GM23338 (cell line): ENCODE data around the gene SLC35D1. TPM values are rescaled to one million over a fixed set of nuclear protein-coding genes. Genes with fewer than 3 reads are reported as not detected.

Source experiments
- ATAC-seq: fragments of 200-7000 bp; cut with Tn5 transposase; 3 replicates; pipeline ENCODE4 v1.9.1; 2020
- DNase-seq: peaks from one replicate; pipeline ENCODE4 v3.0.0-alpha.2; 2015; ENCODE audit warnings: low spot score
- H2AFZ ChIP-seq: fragments of 200-600 bp; sonication (generic); 2 replicates; pipeline ENCODE4 v1.8.0; 2016; ENCODE audit warnings: antibody characterized with exemption, mild to moderate bottlenecking, moderate library complexity
- H3F3A ChIP-seq: fragments of 200-600 bp; sonication (generic); replicated peaks from 2 replicates; pipeline ENCODE4 v1.8.0; 2017; ENCODE audit warnings: antibody characterized with exemption, mixed run types, low read depth
- H3K27ac ChIP-seq: fragments of 200-600 bp; sonication (generic); 2 replicates; pipeline ENCODE4 v1.6.1; 2016; ENCODE audit warnings: low read depth
- H3K27me3 ChIP-seq: fragments of 200-600 bp; sonication (generic); 2 replicates; pipeline ENCODE4 v1.8.0; 2016; ENCODE audit warnings: mild to moderate bottlenecking, mixed run types, moderate library complexity; ENCODE audit not compliant: insufficient read depth
- H3K36me3 ChIP-seq: fragments of 200-600 bp; sonication (generic); 2 replicates; pipeline ENCODE4 v1.8.0; 2016; ENCODE audit warnings: mild to moderate bottlenecking; ENCODE audit not compliant: insufficient read depth
- H3K4me1 ChIP-seq: fragments of 200-600 bp; sonication (generic); 2 replicates; pipeline ENCODE4 v1.8.0; 2016; ENCODE audit warnings: mild to moderate bottlenecking, moderate library complexity; ENCODE audit not compliant: insufficient read depth
- H3K4me2 ChIP-seq: fragments of 200-600 bp; sonication (generic); 2 replicates; pipeline ENCODE4 v1.7.1; 2017; ENCODE audit warnings: mixed run types
- H3K4me3 ChIP-seq: fragments of 200-600 bp; sonication (generic); 2 replicates; pipeline ENCODE4 v1.6.1; 2016; ENCODE audit warnings: mixed run types
- H3K79me2 ChIP-seq: fragments of 200-600 bp; sonication (generic); replicated peaks from 2 replicates; pipeline ENCODE4 v1.8.0; 2017; ENCODE audit warnings: mild to moderate bottlenecking; ENCODE audit not compliant: insufficient read depth
- H3K9me2 ChIP-seq: fragments of 200-600 bp; sonication (generic); 2 replicates; pipeline ENCODE4 v1.8.0; 2017; ENCODE audit not compliant: insufficient read depth
- H4K20me1 ChIP-seq: fragments of 200-600 bp; sonication (generic); replicated peaks from 2 replicates; pipeline ENCODE4 v1.8.0; 2017; ENCODE audit warnings: mild to moderate bottlenecking; ENCODE audit not compliant: insufficient read depth
- H3K27ac Mint-ChIP-seq: 2 replicates; pipeline ENCODE4 v1.8.0; 2020; ENCODE audit warnings: inconsistent platforms, mild to moderate bottlenecking, moderate library complexity, mixed read lengths
- H3K27me3 Mint-ChIP-seq: 3 replicates; pipeline ENCODE4 v1.8.0; 2022; ENCODE audit warnings: low read depth, mild to moderate bottlenecking, moderate library complexity, mixed read lengths, inconsistent platforms; ENCODE audit not compliant: insufficient read depth, poor library complexity
- H3K36me3 Mint-ChIP-seq: 3 replicates; pipeline ENCODE4 v1.8.0; 2021; ENCODE audit warnings: low read depth, mild to moderate bottlenecking, inconsistent platforms, moderate library complexity, mixed read lengths
- H3K4me1 Mint-ChIP-seq: 3 replicates; pipeline ENCODE4 v1.8.0; 2020; ENCODE audit warnings: mild to moderate bottlenecking, inconsistent platforms, mixed read lengths
- H3K4me3 Mint-ChIP-seq: 3 replicates; pipeline ENCODE4 v1.8.0; 2021; ENCODE audit warnings: moderate library complexity, mild to moderate bottlenecking, inconsistent platforms, mixed read lengths
- H3K9me3 Mint-ChIP-seq: 3 replicates; pipeline ENCODE4 v1.8.0; 2020; ENCODE audit warnings: moderate library complexity, mild to moderate bottlenecking, inconsistent platforms, mixed read lengths
- CREB1 ChIP-seq: fragments of 250-450 bp; sonication (Bioruptor Pico); IDR thresholded peaks from 2 replicates; pipeline ENCODE4 v1.5.0; 2020; ENCODE audit warnings: low read depth, mild to moderate bottlenecking, moderate library complexity
- CTCF ChIP-seq, 2 experiments: fragments of 200-600 bp in 1 of 2; sonication (generic) in 1 of 2; conservative IDR thresholded peaks; 2 replicates each; pipeline versions ENCODE4 v1.5.1 to v1.6.1; 2016 to 2017; ENCODE audit warnings: antibody characterized with exemption in 2 of 2, low read depth in 2 of 2, mild to moderate bottlenecking in 2 of 2, moderate library complexity in 1 of 2
- ETS1 ChIP-seq: IDR thresholded peaks from 2 replicates; pipeline ENCODE4 v1.6.1; 2016; ENCODE audit warnings: antibody characterized with exemption
- EZH2 ChIP-seq: fragments of 200-600 bp; sonication (generic); IDR thresholded peaks from one replicate; pipeline ENCODE4 v1.8.0; 2017; ENCODE audit warnings: antibody characterized with exemption, mild to moderate bottlenecking, low read depth; ENCODE audit not compliant: unreplicated experiment
- EZH2phosphoT487 ChIP-seq: fragments of 200-600 bp; sonication (generic); IDR thresholded peaks from one replicate; pipeline ENCODE4 v1.8.1; 2018; ENCODE audit warnings: antibody characterized with exemption; ENCODE audit not compliant: unreplicated experiment
- JUNB ChIP-seq: IDR thresholded peaks from one replicate; pipeline ENCODE4 v1.6.1; 2016; ENCODE audit warnings: antibody characterized with exemption; ENCODE audit not compliant: unreplicated experiment
- NANOG ChIP-seq: IDR thresholded peaks from 2 replicates; pipeline ENCODE4 v1.6.1; 2016; ENCODE audit warnings: antibody characterized with exemption, borderline replicate concordance
- POLR2AphosphoS5 ChIP-seq: IDR thresholded peaks from 2 replicates; pipeline ENCODE4 v1.6.1; 2016; ENCODE audit warnings: antibody characterized with exemption, low read depth
- STAT1 ChIP-seq: IDR thresholded peaks from one replicate; pipeline ENCODE4 v1.6.1; 2016; ENCODE audit warnings: antibody characterized with exemption; ENCODE audit not compliant: unreplicated experiment
- ZNF114 ChIP-seq: fragments of 250-450 bp; sonication (Bioruptor Pico); IDR thresholded peaks from 2 replicates; pipeline ENCODE4 v1.5.0; 2020; ENCODE audit warnings: mild to moderate bottlenecking, moderate library complexity
- ZNF331 ChIP-seq: fragments of 250-450 bp; sonication (Bioruptor Pico); IDR thresholded peaks from 2 replicates; pipeline ENCODE4 v1.5.0; 2020; ENCODE audit warnings: low read depth, mild to moderate bottlenecking, moderate library complexity
- ZNF462 ChIP-seq: fragments of 250-450 bp; sonication (Bioruptor Pico); IDR thresholded peaks from 2 replicates; pipeline ENCODE4 v1.5.0; 2020; ENCODE audit warnings: mild to moderate bottlenecking, moderate library complexity
- polyA plus RNA-seq: library from polyadenylated mRNA; unstranded; fragments of >200 nt; fragmentation: Nextera tagmentation; extraction: Ambion mirVana; gene quantifications from 2 replicates; pipeline ENCODE4 v1.2.1, GENCODE V29; 2016
- total RNA-seq: library from RNA; depleted of rRNA; stranded (reverse); fragments of >200 nt; shearing (Covaris generic); gene quantifications from 2 replicates; pipeline ENCODE4 v1.2.3, GENCODE V29; 2014

The SLC35D1 gene
- total and polyA plus RNA-seq, 2 experiments from 2014 or later, result 0.68 to 2.8 TPM

GRCh38 chr1:67094191-67094590, 40.2 kb upstream of the SLC35D1 start:
- DNase-seq, result no peak
- Histone ChIP-seq H4K20me1 (no peaks in the 10 kb centered on the region), H3K4me1 (no peaks in the 10 kb centered on the region), H2AFZ (no peak overlapping the region), H3K79me2 (no peaks in the 10 kb centered on the region), H3K4me2 (no peak overlapping the region), H3K9me2 (no peaks in the 10 kb centered on the region), H3K4me3 (no peak overlapping the region), H3F3A (no peaks in the 10 kb centered on the region), H3K27ac (no peak overlapping the region), H3K36me3 (no peaks in the 10 kb centered on the region), H3K27me3 (no peaks in the 10 kb centered on the region)
- Mint-ChIP-seq H3K4me3 (no peak overlapping the region), H3K9me3 (no peaks in the 10 kb centered on the region), H3K36me3 (no peaks in the 10 kb centered on the region), H3K4me1 (peaks cover 9% of the 10 kb centered on the region), H3K27me3 (peaks cover 2% of the 10 kb centered on the region), H3K27ac (no peak overlapping the region)
- no peak for ATAC-seq
- no peak for TF ChIP-seq JUNB
- TF ChIP-seq ETS1, result no peak
- no peak for TF ChIP-seq EZH2phosphoT487
- no peak for TF ChIP-seq EZH2
- no peak for TF ChIP-seq ZNF114 (CRISPR knock-in tag)
- no peak for TF ChIP-seq CREB1 (CRISPR knock-in tag)
- no peak for TF ChIP-seq POLR2AphosphoS5
- no peak for TF ChIP-seq ZNF331 (CRISPR knock-in tag)
- no peak for TF ChIP-seq STAT1
- no peak for TF ChIP-seq CTCF (conservative IDR thresholded peaks at IDR 0.05; ENCODE audit: low read depth in 2 of 2)

- 0 out of 3 replicates have a peak, but pooled peaks cover 2% of the 10 kb centered on the region for H3K4me1 Mint-ChIP-seq
- Histone ChIP-seq H4K20me1 (no peaks in the 10 kb centered on the region), H3K27me3 (no peaks in the 10 kb centered on the region), H3K4me1 (no peaks in the 10 kb centered on the region; the same call in 1 of the 2 replicates), H3K79me2 (no peaks in the 10 kb centered on the region), H3K4me3 (no peak overlapping the region), H3K36me3 (no peaks in the 10 kb centered on the region), H3K4me2 (no peak overlapping the region), H3K9me2 (no peaks in the 10 kb centered on the region), H2AFZ (no peak overlapping the region), H3F3A (no peaks in the 10 kb centered on the region), H3K27ac (no peak overlapping the region)
- H3K27ac Mint-ChIP-seq, result no peak overlapping the region
- H3K27me3 Mint-ChIP-seq, result peaks cover 2% of the 10 kb centered on the region
- no peak overlapping the region for H3K4me3 Mint-ChIP-seq
- peaks cover 4% of the 10 kb centered on the region; the same call in 2 of the 3 replicates for H3K36me3 Mint-ChIP-seq
- DNase-seq (no peak), ATAC-seq (no peak)
- H3K9me3 Mint-ChIP-seq, result peaks cover 6% of the 10 kb centered on the region; the same call in 1 of the 3 replicates
- no peak for TF ChIP-seq NANOG
- no peak for TF ChIP-seq EZH2
- no peak for TF ChIP-seq ETS1
- TF ChIP-seq ZNF114 (CRISPR knock-in tag), result no peak
- no peak for TF ChIP-seq ZNF462
These were observed 35.8 kb upstream of the SLC35D1 start for GRCh38 chr1:67089685-67090208.
